ENCODE data around the gene DDRGK1. TPM values are rescaled to one million over a fixed set of nuclear protein-coding genes. Genes with fewer than 3 reads are reported as not detected.

Gene DDRGK1
- total and polyA plus RNA-seq, 5 experiments from 2014 or later = 39.7 to 57.4 (median 50.5) TPM

DNA sequence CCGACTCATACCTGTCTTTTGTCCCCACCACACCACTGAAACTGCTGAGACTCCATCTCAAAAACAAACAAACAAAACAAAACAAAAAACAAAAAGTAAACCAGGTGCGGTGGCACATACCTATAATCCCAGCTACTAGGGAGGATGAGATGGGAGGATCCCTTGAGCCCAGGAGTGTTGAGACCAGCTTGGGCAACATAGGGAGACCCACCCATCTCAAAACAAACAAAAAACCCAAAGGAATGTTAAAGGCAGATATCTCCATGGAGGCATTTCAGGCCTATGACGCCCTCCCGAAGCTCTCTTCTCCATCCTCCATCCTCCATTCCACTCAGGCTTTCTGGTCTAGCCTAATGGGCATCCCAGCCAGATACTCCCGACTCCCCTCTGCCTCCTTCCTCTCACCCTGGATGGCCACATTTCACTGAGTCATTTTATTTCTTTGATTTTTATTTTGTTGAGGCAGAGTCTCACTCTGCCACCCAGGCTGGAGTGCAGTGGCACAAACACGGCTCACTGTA lies 37.8 kb upstream of the DDRGK1 start:
- Mint-ChIP-seq H3K36me3 (no peaks in the 10 kb centered on the region), H3K27ac (peak overlapping the region in 1 of 10 donors; percentile 6), H3K9me3 (no peaks in the 10 kb centered on the region), H3K4me1 (peaks cover 4 to 16% (median 10%) of the 10 kb centered on the region in 4 donors), H3K4me3 (peak overlapping the region in 2 of 10 donors; percentile 30 to 46), H3K27me3 (peaks cover 13 to 47% (median 31%) of the 10 kb centered on the region in 5 donors)
- ATAC-seq = no peak
- DNase-seq = no peak
- POLR2A ChIA-PET = interaction anchor here (0.7 kb wide), 1 partner anchor 83 kb away, joined by 3 read pairs; no protein-coding TSS in a partner anchor

GRCh38 chr20:3240776-3241363 lies 36.4 kb upstream of the DDRGK1 start:
- DNase-seq (no peak), ATAC-seq (no peak)
- H3K9me3 Mint-ChIP-seq = no peaks in the 10 kb centered on the region
- POLR2A ChIA-PET = no interaction called here
- peaks cover 4 to 16% (median 14%) of the 10 kb centered on the region in 4 donors for H3K4me1 Mint-ChIP-seq
- H3K27ac Mint-ChIP-seq = peak overlapping the region in 3 of 10 donors; percentile 13 to 52 (median 33)
- H3K36me3 Mint-ChIP-seq = no peaks in the 10 kb centered on the region
- H3K4me3 Mint-ChIP-seq = peak overlapping the region; percentile 48 to 92 (median 74)
- H3K27me3 Mint-ChIP-seq = peaks cover 16 to 61% (median 36%) of the 10 kb centered on the region in 5 donors

DNA sequence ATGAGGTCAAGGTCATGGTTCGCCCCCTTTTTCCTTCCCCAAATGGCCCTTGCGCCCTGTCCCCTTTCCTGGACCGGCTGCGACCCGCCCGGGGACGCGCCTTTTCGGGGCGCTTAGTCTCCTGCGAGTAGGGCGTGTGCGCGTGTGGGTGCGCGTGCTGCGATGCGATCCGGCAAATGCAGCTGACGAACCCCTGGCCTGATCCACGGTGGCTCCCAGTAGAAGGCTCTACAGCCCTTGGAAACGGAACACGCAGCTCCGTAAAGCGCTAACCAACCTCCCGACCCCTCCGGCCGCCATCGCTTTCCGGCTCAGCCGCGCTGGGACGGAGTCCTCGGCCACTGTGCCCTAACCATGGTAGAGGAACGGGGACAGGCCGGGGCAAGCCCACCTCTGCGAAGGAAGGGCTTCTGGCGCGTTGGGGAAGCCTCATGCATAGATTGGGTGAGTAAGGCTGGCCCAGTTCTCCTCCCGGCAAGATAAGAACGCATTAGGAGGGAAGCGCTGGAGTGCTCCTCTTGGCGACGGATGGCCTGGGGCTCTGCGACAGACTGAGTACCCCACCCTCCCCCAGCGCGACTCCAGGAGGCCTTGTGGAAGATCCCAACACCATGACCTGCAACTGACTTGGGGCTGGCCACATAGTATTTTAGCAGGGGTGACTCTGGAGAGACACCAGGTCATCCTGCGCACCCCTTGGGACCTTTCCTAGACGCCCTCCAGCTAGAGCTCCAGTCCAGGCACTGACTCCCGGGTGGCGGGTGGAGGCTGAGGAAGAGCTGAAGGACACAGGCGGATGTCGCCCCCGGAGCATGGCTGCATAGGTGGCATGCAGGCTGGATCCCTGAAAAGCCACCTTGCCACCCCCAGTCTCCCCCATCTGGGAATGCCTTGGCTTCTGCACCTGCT lies 35.6 kb upstream of the DDRGK1 start:
- Mint-ChIP-seq H3K4me1 (peaks cover 4 to 16% (median 14%) of the 10 kb centered on the region in 4 donors), H3K9me3 (no peaks in the 10 kb centered on the region), H3K27me3 (peaks cover 17 to 66% (median 37%) of the 10 kb centered on the region in 5 donors), H3K4me3 (peak overlapping the region; percentile 79 to 95 (median 90)), H3K27ac (peak overlapping the region in 3 of 10 donors; percentile 66 to 74 (median 70)), H3K36me3 (no peaks in the 10 kb centered on the region)
- DNase-seq (peak in 2 of 10 donors; percentile 12 to 15), ATAC-seq (peak; percentile 17 to 34)
- POLR2A ChIA-PET = interaction anchor here (0.8 to 2.3 kb wide), 4 partner anchors 8 to 81 kb away, joined by 3 to 18 read pairs (median 4); partner anchors contain the start of genes FASTKD5 and UBOX5

- no peaks in the 10 kb centered on the region for H3K36me3 Mint-ChIP-seq
- peak within 1 kb of the TSS in 2 of 10 donors; percentile 66 to 70 for H3K27ac Mint-ChIP-seq
- DNase-seq = peak in 4 of 10 donors; percentile 14 to 60 (median 30)
- ATAC-seq = peak; percentile 68 to 70
- no peaks in the 10 kb centered on the region for H3K9me3 Mint-ChIP-seq
- H3K4me3 Mint-ChIP-seq = peak within 1 kb of the TSS; percentile 79 to 95 (median 90)
- peaks cover 17 to 60% (median 36%) of the 10 kb centered on the region in 5 donors for H3K27me3 Mint-ChIP-seq
- POLR2A ChIA-PET = interaction anchor here (0.8 to 2.3 kb wide), 5 partner anchors 9 to 80 kb away, joined by 3 to 18 read pairs (median 4); partner anchors contain the start of genes FASTKD5 and UBOX5
- peaks cover 4 to 16% (median 14%) of the 10 kb centered on the region in 4 donors for H3K4me1 Mint-ChIP-seq
Measured at GRCh38 chr20:3239026-3239866, 34.8 kb upstream of the DDRGK1 start, which contains the start of gene SLC4A11. TSS of gene SLC4A11 (minus strand) at chr20:3239190. CDS start at chr20:3239137, 53 bp downstream.

DNA sequence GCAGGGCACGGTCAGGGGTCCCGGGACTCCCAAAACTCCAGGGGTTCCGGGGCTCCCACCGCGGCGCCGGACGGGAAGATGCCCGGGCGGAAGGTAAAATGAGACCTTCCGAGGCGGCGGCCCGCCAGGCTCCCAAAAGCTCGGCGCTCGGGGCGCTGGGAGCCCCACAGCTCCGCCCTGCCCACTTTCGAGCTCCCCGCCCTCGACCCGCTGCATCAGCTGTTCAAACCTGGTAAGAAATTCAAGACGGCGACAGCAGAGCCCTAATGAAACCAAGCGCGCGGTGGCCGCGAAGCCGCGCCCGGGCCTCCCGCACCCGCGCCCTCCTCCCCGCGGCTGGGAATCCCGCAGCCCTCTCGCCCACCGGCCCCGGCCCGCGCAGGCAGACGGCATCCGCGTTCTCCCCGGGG lies 34.1 kb upstream of the DDRGK1 start:
- ATAC-seq (peak; percentile 75 to 77), DNase-seq (peak in 9 of 10 donors; percentile 21 to 76 (median 41))
- peak overlapping the region; percentile 66 to 89 (median 82) for H3K4me3 Mint-ChIP-seq
- no peaks in the 10 kb centered on the region for H3K36me3 Mint-ChIP-seq
- POLR2A ChIA-PET = interaction anchor here (0.6 to 2.3 kb wide), 4 partner anchors 9 to 79 kb away, joined by 3 to 18 read pairs (median 4); partner anchors contain the start of genes FASTKD5 and UBOX5
- H3K27me3 Mint-ChIP-seq = peaks cover 17 to 58% (median 35%) of the 10 kb centered on the region in 5 donors
- H3K4me1 Mint-ChIP-seq = peaks cover 4 to 16% (median 14%) of the 10 kb centered on the region in 4 donors
- peak overlapping the region in 1 of 10 donors; percentile 61 for H3K27ac Mint-ChIP-seq
- H3K9me3 Mint-ChIP-seq = no peaks in the 10 kb centered on the region

- peaks cover 17 to 58% (median 35%) of the 10 kb centered on the region in 5 donors for H3K27me3 Mint-ChIP-seq
- H3K36me3 Mint-ChIP-seq = no peaks in the 10 kb centered on the region
- H3K27ac Mint-ChIP-seq = no peak overlapping the region
- peaks cover 4 to 16% (median 14%) of the 10 kb centered on the region in 4 donors for H3K4me1 Mint-ChIP-seq
- H3K9me3 Mint-ChIP-seq = no peaks in the 10 kb centered on the region
- H3K4me3 Mint-ChIP-seq = peak overlapping the region; percentile 50 to 87 (median 76)
- POLR2A ChIA-PET = interaction anchor here (0.6 to 2.3 kb wide), 4 partner anchors 8 to 79 kb away, joined by 3 to 18 read pairs (median 4); partner anchors contain the start of genes FASTKD5 and UBOX5
- ATAC-seq (peak; percentile 11 to 23), DNase-seq (peak in 3 of 10 donors; percentile 13 to 64 (median 16))
Measured at GRCh38 chr20:3237958-3238615, 33.6 kb upstream of the DDRGK1 start.

DNA sequence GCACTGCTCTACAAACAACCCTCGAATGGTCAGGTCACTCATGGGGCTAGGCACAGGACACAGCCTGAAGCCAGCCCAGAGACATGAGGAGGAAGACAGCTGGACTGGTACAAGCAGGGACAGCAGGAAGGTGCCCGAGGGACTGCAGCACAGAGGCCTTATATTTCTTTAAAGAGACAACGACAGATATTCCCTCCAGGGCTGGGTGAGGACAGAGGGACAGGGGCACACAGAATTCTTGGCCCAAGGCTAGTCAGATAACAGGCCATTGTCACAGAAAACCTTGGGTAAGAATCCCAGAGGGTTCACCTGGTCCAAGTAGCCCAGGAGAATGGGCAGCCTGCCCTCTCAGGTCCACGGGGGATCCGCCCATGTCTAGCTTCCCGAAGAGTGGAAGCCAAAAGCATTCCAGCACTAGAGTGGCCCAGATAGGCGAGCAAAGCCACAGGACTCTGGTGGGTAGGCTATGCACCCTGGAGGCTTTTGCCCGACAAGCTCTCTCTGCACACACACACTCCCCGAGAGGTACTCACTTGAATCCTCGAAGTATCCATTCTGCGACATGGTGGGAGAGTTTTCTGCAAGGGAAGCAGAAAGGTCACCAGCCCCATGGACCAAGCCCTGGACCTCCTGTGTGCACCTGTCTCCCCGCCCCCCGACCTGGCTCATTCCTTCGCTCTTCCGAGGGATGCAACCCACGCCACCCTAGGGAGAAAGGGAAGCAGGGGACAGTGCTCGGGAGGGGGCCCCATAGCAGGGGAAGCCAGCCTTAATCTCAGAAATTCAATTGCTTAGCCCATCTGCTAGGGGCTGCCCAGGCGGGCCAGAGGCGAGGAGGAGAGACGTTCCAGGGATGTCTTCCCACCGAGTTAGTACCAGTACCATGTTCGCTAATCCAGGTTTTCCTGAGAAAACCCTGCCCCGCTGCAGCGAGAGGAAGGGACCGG lies 32.8 kb upstream of the DDRGK1 start:
- H3K36me3 Mint-ChIP-seq = no peaks in the 10 kb centered on the region
- DNase-seq (no peak), ATAC-seq (no peak)
- H3K9me3 Mint-ChIP-seq = no peaks in the 10 kb centered on the region
- peak overlapping the region; percentile 50 to 87 (median 76) for H3K4me3 Mint-ChIP-seq
- peak overlapping the region in 1 of 10 donors; percentile 43 for H3K27ac Mint-ChIP-seq
- H3K4me1 Mint-ChIP-seq = peaks cover 4 to 16% (median 14%) of the 10 kb centered on the region in 4 donors
- H3K27me3 Mint-ChIP-seq = peaks cover 17 to 56% (median 35%) of the 10 kb centered on the region in 5 donors
- POLR2A ChIA-PET = no interaction called here

GRCh38 chr20:3235666-3236324 lies 31.3 kb upstream of the DDRGK1 start:
- Mint-ChIP-seq H3K27ac (peak overlapping the region in 2 of 10 donors; percentile 15 to 53), H3K4me3 (peak overlapping the region in 3 of 10 donors; percentile 16 to 60 (median 48)), H3K9me3 (no peaks in the 10 kb centered on the region), H3K4me1 (peaks cover 4 to 16% (median 14%) of the 10 kb centered on the region in 4 donors), H3K36me3 (no peaks in the 10 kb centered on the region), H3K27me3 (peaks cover 12 to 47% (median 30%) of the 10 kb centered on the region in 5 donors)
- POLR2A ChIA-PET = no interaction called here
- DNase-seq (no peak), ATAC-seq (no peak)

GRCh38 chr20:3233991-3234498 lies 29.6 kb upstream of the DDRGK1 start:
- POLR2A ChIA-PET = no interaction called here
- no peak for DNase-seq
- H3K9me3 Mint-ChIP-seq = no peaks in the 10 kb centered on the region
- no peak for ATAC-seq
- H3K36me3 Mint-ChIP-seq = no peaks in the 10 kb centered on the region
- H3K4me3 Mint-ChIP-seq = no peak overlapping the region
- peaks cover 10 to 36% (median 22%) of the 10 kb centered on the region in 5 donors for H3K27me3 Mint-ChIP-seq
- H3K4me1 Mint-ChIP-seq = peaks cover 3 to 10% (median 6%) of the 10 kb centered on the region in 4 donors
- no peak overlapping the region for H3K27ac Mint-ChIP-seq
